ENCODE measurements around the gene BCLAF1. TPM values are rescaled to one million over a fixed set of nuclear protein-coding genes. Genes with fewer than 3 reads are reported as not detected.
"Not testable (repeated sequence)": the region's sequence is repeated elsewhere in the genome, so short reads cannot be mapped to it uniquely, and the experiment has no call there.

BCLAF1 gene
- total RNA-seq, 1 donor from 2014 or later: 267 TPM

DNA sequence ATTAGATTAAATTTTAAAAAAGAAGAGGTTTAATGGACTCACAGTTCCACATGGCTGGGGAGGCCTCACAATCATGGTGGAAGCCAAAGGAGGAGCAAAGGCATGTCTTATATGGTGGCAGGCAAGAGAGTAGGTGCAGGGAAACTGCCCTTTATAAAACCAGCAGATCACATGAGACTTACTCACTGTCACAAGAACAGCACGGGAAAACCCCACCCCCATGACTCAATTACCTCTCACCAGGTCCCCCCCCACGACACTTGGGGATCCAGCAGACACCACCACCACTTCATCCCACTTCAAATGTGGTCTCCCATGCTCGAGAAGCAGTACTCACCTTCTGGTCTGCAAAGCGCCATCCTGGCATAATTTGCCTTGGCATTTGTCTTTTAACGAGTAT is 64.2 kb downstream of the BCLAF1 start:
- Mint-ChIP-seq H3K27ac (peak overlapping the region; percentile 16), H3K4me3 (no peak overlapping the region), H3K4me1 (peaks cover 22% of the 10 kb centered on the region), H3K36me3 (ENCODE audit: low read depth) (peaks cover 26% of the 10 kb centered on the region), H3K27me3 (no peaks in the 10 kb centered on the region), H3K9me3 (peaks cover 12% of the 10 kb centered on the region)
- peak; percentile 61 for DNase-seq
- intact Hi-C loops (cut with micrococcal nuclease): loop anchor here (10.0 kb wide), 2 partner anchors 191 to 301 kb away; no protein-coding TSS in a partner anchor

DNA sequence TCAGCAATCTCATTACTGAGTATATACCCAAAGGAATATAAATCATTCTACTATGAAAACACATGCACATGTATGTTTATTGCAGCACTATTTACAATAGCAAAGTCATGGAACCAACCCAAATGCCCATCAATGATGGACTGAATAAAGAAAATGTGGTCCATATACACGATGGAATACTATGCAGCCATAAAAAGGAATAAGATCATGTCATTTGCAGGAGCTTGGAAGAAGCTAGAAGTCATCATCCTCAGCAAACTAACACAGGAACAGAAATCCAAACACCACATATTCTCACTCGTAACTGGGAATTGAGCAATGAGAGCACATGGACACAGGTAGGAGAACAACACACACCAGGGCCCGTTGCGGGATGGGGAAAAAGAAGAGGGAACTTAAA is 64.7 kb downstream of the BCLAF1 start:
- not testable (repeated sequence) for H3K27ac Mint-ChIP-seq, H3K27me3 Mint-ChIP-seq, DNase-seq, H3K4me3 Mint-ChIP-seq
- intact Hi-C loops (cut with micrococcal nuclease): loop anchor here (10.0 kb wide), 2 partner anchors 190 to 300 kb away; no protein-coding TSS in a partner anchor
- Mint-ChIP-seq H3K36me3 (ENCODE audit: low read depth) (peaks cover 23% of the 10 kb centered on the region), H3K4me1 (peaks cover 22% of the 10 kb centered on the region), H3K9me3 (peaks cover 17% of the 10 kb centered on the region)

DNA sequence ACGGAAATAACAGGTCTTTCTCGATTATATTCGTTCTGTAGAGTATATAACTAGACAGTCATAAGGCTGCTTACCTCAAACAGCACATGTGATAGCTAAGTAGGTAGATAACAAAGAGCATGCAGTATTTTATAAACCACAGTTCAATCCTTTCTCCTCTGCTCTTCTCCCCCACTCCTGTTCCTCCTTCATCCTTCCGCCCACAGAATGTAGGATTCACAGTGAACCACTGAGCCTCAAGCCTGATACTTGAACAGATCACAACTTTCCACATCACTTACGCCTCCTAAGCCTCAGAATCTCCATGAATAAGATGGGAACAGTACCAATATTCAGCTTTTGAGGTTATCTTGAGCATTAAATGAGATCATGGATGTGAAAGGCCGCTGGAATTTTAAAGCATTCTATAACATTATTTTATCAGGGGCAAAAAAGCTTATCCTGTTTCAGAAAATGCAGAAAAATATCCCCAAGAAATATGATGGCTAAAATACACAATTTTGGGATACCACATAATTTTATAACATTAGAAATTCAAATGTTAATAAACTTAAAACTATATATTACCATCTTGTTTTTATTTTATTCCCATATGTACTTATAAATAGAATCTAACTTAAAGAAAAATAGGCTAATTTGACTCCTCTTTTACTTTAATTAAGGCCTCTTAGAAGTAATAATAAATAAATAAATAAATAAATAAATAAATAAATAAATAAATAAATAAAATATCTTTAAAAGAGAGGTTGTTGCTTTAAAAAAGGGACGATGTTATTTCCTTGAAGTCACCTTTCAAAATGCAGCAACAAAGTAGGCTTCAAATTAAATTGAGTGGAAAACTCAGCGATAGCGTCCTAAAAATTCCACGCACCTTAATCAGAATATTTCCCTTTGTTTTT is 72.9 kb downstream of the BCLAF1 start:
- intact Hi-C loops (cut with micrococcal nuclease): no loop called here
- no peak overlapping the region for H3K4me3 Mint-ChIP-seq
- peaks cover 20% of the 10 kb centered on the region for H3K9me3 Mint-ChIP-seq
- DNase-seq: no peak
- peaks cover 4% of the 10 kb centered on the region for H3K27me3 Mint-ChIP-seq
- H3K27ac Mint-ChIP-seq: no peak overlapping the region
- H3K4me1 Mint-ChIP-seq: peaks cover 2% of the 10 kb centered on the region
- H3K36me3 Mint-ChIP-seq (ENCODE audit: low read depth): peaks cover 5% of the 10 kb centered on the region

DNA sequence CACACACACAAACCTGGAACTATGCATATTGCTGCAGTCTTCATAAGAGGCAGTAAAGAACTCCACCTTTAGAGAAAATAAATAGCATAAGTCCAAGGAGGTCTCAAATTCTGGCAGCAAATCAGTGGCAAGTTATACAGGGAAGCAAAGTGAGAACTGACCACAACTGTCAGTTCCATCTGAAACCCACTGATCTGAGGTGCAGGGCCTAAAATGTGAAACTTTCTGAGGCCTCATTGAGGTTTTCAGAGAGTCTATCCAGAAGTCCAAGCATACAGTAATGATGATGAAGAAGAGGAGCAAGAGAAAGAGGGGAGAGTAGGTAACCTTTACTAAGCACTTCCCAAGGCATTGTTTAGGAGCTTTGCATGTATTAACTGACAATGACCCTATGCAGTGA is 75.8 kb downstream of the BCLAF1 start:
- Mint-ChIP-seq H3K4me3 (no peak overlapping the region), H3K9me3 (peaks cover under 1% of the 10 kb centered on the region), H3K27me3 (peaks cover 2% of the 10 kb centered on the region), H3K36me3 (ENCODE audit: low read depth) (no peaks in the 10 kb centered on the region), H3K27ac (no peak overlapping the region), H3K4me1 (peaks cover 2% of the 10 kb centered on the region)
- intact Hi-C loops (cut with micrococcal nuclease): no loop called here
- DNase-seq: no peak

DNA sequence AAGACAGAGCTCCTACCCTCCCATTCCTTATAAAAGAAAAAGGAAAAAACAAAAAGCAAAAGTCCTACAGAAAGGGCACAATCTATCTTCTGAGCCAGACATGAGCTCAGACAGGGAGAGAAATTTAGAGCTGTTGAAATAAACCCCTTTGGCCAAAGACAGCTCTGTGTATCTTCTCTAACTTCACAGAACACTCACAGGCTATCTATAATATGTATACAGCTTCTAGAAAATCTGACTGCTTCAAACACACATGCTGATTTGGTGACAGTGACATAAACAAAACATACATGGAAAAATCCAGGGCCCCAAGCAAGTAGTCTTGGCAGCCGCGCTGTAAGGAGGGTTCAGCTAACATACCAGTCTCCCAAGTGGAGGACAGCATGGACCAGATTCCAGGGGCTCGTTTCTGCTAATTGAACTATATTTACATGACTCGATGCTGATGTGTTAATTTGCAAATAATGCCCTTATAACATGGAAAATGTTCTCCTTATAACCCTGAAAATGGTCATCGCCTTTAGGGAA is 76.6 kb downstream of the BCLAF1 start:
- no peak overlapping the region for H3K27ac Mint-ChIP-seq
- H3K4me1 Mint-ChIP-seq: peaks cover 2% of the 10 kb centered on the region
- H3K36me3 Mint-ChIP-seq (ENCODE audit: low read depth): no peaks in the 10 kb centered on the region
- no peaks in the 10 kb centered on the region for H3K9me3 Mint-ChIP-seq
- no peak overlapping the region for H3K4me3 Mint-ChIP-seq
- no peak for DNase-seq
- peaks cover 2% of the 10 kb centered on the region for H3K27me3 Mint-ChIP-seq
- intact Hi-C loops (cut with micrococcal nuclease): no loop called here

DNA sequence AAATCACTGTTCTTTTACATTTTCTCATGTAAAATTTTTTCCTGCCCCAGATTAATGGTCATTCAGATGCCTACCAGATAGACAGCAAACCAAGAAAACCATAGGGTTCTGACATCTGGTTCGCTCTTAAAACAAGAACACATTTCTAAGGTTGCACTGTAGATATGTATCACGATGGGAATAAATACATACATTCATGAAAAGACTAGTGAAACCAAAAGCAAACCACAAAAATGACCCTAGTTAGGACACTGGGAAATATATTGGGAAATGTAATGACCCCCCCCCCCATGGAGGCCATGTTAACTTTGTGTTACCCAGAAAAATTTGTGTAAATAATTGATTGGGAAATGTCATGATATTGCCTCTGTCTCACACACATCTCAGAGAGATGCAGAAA is 77.0 kb downstream of the BCLAF1 start:
- no peak for DNase-seq
- peaks cover 2% of the 10 kb centered on the region for H3K27me3 Mint-ChIP-seq
- H3K4me3 Mint-ChIP-seq: no peak overlapping the region
- H3K9me3 Mint-ChIP-seq: no peaks in the 10 kb centered on the region
- H3K27ac Mint-ChIP-seq: no peak overlapping the region
- intact Hi-C loops (cut with micrococcal nuclease): no loop called here
- peaks cover 2% of the 10 kb centered on the region for H3K4me1 Mint-ChIP-seq
- H3K36me3 Mint-ChIP-seq (ENCODE audit: low read depth): no peaks in the 10 kb centered on the region

DNA sequence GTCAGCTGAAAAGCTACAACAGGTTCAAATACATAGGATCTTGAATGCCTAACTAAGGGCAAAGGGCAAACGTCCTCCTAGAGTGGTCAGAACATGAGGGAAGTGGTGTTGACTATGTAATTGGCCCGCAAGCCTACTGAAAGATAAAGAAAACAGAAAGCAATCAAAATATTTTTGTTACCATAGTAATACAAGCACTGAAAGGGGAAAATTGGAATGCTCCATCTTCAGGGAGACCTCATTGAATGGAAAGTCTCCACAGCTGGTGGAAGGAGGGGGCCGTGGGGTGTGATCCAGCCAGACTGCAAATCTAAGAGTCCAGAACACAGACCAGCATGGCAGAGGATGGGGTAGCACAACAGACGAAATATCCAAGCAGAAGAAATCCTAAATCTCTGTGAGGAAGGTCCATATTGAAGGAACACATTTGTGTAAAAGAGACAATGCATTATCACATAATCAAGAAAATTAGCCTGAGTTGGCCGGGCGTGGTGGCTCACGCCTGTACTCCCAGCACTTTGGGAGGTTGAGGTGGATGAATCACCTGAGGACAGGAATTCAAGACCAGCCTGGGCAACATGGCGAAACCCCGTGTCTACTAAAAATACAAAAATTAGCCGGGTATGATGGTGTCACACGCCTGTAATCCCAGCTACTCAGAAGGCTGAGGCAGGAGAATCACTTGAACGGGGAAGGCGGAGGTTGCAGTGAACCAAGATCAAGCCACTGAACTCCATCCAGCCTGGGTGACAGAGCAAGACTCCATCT is 79.1 kb downstream of the BCLAF1 start:
- Mint-ChIP-seq H3K27me3 (peaks cover 3% of the 10 kb centered on the region), H3K4me3 (no peak overlapping the region), H3K36me3 (ENCODE audit: low read depth) (no peaks in the 10 kb centered on the region), H3K9me3 (no peaks in the 10 kb centered on the region), H3K27ac (no peak overlapping the region), H3K4me1 (no peaks in the 10 kb centered on the region)
- intact Hi-C loops (cut with micrococcal nuclease): no loop called here
- no peak for DNase-seq

DNA sequence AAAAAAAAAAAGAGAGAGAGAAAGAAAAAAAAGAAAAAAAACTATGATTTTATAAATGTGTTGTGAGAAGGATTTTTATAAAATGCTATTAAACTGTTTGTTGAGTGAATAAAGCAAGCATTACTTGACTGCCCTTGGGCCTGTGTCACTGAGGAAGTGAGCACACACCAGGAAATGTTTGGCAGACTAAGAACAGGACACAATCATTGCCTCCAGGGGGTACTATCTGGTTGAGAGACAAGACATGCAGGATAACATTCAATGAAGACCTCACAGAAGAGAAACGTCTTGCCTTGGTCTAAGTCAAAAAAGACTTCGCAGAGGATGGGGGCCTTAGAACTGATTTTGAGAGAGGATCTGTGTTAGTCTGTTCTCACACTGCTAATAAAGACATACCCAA is 80.2 kb downstream of the BCLAF1 start:
- peaks cover 3% of the 10 kb centered on the region for H3K27me3 Mint-ChIP-seq
- H3K4me1 Mint-ChIP-seq: no peaks in the 10 kb centered on the region
- no peaks in the 10 kb centered on the region for H3K9me3 Mint-ChIP-seq
- DNase-seq: no peak
- H3K4me3 Mint-ChIP-seq: no peak overlapping the region
- H3K27ac Mint-ChIP-seq: no peak overlapping the region
- intact Hi-C loops (cut with micrococcal nuclease): no loop called here
- no peaks in the 10 kb centered on the region for H3K36me3 Mint-ChIP-seq (ENCODE audit: low read depth)

DNA sequence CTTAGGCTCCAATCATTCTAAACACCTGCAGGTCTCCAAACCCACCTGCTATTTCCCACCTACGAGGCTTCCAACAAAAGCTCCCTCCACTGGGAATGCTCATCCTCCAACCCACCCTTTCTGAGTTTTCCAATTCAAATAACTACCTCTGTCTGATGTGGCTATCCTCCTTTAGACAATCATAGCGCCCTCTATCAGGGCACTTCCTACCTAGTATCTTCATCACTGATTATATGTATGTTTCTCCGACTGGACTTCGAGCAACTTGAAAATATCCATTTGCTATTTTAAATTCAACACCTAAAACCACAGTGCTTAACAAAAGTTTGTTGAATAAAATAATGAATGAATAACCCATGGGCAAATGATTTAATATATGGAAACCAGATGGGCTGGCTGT is 80.9 kb downstream of the BCLAF1 start:
- H3K27me3 Mint-ChIP-seq: peaks cover 3% of the 10 kb centered on the region
- no peak overlapping the region for H3K27ac Mint-ChIP-seq
- intact Hi-C loops (cut with micrococcal nuclease): no loop called here
- no peak for DNase-seq
- no peaks in the 10 kb centered on the region for H3K4me1 Mint-ChIP-seq
- H3K9me3 Mint-ChIP-seq: no peaks in the 10 kb centered on the region
- H3K4me3 Mint-ChIP-seq: no peak overlapping the region
- H3K36me3 Mint-ChIP-seq (ENCODE audit: low read depth): no peaks in the 10 kb centered on the region

Other genes with a start within 250 kb of the BCLAF1 start
- 24.4 and 24.6 TPM in 2 replicates for gene MTFR2, start 39.5 kb downstream of the BCLAF1 start, total RNA-seq

Measured in activated CD4-positive, alpha-beta T cell treated with anti-CD3 and anti-CD28 coated beads, Interleukin-2, amount 10 ng/mL, durations not matched to agents 24 days and 14 days (primary cell).